GM19324 (cell line): Measurements from ENCODE around the gene ADM2.

ENCODE experiments used
- ATAC-seq: cut with Tn5 transposase; IDR thresholded peaks from one replicate; pipeline ENCODE4 v1.9.1; 2021; ENCODE audit warnings: mild to moderate bottlenecking, moderate library complexity; ENCODE audit not compliant: unreplicated experiment, low FRiP score

Gene ADM2

DNA sequence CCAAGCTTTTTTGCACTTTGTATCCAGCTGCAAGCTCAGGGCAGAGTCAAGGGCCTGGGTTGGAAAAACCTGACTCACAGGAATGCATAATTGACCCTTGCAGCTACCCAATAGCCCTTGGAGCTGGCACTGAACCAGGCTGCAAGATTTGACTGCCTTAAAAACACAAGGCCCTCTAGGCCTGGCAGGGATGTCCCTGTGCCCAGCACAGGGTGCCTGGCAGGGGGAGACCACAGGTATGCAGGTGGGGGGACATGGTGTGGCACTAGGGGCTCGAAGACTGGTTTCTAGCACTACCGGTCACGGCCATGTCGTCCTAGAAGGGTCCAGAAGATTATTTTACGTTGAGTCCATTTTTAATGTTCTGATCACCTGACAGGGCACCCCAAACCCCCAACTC, 36.7 kb upstream of the ADM2 start:
- ATAC-seq: no peak

DNA sequence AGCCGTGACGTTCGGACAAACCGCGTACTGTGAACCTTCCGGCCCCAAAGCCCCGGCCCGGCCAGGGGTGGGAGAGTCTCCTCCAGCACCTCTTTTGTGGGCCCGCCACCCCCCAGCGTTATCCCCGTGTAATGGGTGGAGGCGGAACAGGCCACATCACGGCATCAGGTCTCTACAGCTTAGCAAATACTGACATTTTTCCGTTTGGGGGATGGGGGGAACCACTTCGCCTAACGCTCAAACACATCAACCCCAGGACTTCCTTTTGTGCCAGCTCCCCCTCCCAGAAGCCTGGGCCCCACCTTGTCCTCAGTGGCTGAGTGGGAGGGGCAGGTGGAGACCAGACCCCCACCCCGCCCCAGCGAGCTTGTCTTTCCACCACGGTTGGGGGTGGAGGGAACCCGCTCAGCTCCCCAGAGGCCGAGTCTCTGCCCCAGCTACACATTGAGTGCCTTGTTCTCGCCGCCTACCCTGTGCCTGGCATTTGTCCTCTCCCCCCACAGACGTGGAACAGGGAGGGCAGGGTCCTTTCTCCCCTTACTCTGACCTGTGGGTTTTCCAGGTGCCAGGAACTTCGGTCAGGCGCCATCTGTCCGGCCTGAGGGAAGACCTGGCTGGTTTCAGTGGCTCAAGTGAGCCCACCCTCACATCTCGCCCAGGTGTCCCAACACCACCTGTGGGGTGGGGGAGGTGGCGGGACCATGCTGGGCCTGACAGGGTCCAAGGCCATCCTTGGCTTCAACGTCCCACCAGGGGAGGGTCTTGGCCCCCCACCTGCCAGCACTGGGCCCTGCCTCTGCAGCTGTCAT, 36.1 kb upstream of the ADM2 start:
- no peak for ATAC-seq

DNA sequence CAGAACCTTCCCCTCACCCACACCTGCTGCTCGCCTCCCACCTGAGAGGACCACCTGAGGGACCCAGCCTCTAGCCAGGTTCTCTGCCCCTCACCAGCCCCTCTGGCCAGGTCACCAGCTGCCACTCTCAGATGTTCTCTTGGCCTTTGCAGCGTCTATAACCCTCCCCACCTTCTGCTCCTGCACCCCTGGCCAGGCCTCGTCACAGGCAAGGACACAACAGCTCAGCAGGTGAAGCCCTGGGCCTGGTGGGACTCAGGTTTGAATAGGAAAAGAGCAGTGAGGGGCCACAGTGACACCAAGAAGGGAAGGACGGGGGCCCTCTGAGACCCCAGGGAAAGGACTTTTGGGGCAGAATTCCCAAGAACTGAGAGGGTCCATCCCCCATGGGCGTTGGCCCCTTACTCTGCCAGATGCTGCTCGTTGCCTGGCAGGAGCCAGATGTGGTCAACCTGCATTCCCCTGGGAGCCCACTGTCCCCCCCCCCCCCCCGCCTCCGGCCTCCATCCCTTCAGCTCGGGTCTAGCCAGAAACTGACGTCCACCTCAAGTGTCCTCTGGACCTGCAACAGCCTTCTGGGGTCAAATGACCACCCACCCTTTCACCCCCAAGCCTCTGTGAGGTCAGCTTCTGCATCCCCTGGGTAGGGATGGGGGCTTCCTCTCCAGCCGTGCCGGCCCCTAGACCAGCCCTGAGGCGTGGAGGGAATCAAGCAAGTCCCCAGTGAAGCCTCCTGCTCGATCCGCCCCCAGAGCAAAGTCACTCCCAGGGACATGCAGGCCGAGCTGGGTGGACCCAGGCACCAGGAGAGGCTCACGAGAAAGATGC, 35.2 kb upstream of the ADM2 start:
- ATAC-seq: no peak

DNA sequence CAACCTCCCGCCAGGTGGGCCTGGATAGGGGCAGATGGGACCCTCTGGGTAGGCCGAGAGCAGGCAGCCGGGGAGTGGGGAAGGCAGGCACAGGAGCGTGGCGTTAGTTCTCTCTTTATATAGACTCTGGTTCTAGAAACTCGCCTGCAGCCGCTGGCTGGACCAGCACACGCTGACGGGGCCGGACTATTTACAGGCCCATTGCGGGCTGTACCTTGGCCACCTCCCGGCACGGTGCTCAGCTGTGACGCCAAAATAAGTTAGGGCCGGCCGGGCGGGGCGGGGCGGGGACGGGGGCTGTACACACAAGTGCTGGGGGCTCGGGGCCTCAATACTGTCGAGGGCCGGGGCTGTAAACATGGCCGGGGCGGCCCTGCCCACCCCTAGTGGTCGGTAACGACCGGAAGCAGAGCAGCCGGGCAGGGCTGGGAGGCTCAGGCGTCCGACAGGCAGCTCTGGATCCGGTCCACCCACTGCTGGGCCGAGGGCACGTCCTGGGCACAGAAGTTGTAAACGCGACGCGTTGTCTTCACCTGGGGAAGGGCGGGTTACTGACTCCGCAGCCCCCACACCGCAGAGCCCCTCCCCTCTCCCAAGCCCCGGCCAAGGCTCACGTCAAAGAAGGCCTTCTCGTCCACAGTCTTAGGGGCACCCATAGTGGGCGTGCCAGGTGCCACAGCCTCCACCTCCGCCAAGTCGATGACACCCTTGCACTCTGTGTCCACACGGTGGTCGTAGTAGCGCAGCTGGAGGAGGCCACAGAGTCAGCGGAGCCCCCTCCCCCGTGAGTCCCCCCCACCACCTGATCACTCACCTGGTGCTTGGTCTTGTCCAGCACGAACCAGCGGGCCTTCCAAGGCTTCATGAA, 34.4 kb upstream of the ADM2 start:
- no peak for ATAC-seq

DNA sequence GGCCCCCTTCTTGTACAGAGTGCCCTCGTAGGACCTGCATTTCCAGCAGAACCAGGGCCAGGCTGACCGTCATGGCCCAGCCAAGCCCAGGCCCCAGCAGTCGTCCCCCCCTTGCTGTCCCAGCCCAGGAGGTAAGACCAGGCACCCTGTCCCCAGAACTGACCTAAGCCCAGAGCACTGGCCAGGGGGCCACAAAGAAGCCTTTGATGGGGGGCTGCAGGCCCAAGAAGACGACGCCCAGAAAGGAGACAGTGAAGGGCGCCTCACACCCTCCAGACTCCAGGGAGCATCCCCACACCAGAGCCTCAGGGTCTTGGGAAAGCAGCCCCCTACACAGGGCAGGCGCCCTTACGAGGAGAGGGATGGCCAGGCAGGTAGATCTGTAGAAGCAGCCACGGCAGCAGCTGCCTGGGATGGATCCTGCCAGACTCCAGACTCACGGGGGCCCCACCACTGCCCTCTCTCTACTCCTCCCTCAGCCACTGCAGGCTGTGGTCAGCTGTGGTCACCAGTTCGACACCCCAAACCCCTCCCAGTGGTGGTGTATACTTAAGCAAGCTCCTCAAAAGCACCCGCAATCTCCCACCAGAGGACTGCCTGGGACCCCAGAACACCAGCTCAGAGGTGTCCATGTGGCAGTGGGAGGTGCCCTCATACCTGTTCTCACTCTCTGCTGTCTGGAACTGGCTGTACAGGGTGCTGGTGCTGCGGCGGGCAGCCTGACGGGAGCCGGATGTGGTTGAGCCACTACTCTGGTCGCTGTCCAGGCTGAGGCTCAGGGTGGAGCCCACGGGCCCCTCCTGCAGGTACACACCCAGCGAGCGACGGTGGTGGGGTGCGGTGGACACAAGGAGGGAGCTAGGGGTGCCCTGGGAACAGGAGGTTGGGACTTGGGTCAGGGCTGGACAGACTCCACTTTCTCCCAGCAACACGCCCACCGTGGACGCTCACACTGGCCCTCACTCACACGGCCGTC, 33.5 kb upstream of the ADM2 start:
- ATAC-seq: no peak

DNA sequence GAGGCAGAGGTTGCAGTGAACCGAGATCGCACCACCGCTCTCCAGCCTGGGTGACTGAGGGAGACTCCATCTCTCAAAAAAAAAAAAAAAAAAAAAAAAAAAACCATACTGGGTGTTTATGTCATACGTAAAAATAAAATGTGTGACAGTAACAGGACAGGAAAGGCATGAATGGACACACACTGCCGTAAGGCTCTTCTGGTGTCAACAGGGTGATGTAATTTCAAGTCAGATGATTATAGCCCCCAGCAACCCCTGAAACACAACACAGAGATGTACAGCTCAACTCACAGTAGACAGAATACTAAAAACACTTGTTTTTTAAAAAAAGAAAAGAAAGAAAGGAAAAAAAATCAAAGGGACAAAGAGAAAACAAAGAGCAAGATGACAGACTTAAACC, 28.7 kb upstream of the ADM2 start:
- no peak for ATAC-seq

DNA sequence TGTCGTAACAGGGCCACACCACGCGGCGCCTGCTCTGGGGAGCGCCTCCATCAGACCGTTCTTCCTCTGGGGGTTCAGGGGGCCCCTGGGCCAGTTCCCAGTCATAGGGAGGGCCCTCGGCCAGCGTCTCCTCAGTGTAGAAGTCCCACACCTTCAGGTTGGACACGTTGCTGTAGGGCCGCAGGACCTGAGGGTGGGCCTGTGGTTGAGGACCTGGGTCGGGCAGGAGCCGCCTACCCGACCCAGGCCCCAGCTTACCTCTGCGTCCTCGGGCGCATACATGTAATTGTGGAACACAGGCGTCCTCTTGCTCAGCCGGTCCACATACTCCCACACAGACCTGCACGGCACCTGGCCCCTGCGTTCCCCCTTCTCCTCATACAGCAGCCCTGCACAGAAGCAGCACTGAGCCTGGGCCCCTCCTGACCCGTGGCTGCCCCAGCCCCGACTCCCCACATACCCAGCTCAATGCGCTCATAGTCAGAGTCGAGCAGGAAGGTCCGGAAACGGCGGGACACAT, 26.7 kb upstream of the ADM2 start:
- no peak for ATAC-seq

DNA sequence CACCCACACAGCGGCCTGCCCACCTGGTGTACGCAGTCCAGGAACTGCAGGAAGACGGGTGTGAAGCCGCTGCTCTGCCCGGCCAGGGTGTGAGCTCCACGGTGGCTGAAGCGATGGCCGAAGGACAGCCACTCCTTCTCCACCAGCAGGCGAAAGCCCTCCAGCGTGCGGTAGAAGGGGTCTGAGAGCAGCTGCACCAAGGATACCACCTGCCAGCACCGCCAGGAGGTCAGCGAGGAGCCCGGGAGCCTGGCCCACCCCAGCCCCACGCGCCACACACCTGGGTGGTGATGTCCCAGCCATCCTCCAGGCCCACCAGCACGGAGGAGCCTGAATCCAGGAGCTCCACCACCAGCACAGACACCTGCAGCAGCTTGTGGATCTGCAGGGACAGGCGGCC, 26.1 kb upstream of the ADM2 start:
- ATAC-seq: no peak

DNA sequence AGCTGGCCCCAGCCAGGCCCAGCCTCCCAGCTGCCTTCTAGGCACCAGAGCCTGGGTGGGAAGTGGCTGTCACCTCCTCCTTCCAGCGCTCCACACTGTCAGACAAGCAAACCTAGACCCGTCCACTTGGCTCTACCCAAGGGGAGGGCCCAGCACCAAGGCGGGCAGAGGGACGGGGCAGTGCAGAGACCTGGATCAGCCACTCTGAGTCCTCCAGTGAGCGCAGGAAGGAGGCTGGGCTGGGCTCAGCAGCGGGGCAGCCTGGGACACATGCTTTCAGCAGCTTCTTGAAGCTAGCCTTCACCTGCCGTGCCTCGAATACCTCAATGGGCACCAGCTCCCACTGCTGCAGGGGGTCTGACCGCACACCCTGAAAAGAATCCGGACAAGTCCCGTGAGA, 25.3 kb upstream of the ADM2 start:
- ATAC-seq: no peak

DNA sequence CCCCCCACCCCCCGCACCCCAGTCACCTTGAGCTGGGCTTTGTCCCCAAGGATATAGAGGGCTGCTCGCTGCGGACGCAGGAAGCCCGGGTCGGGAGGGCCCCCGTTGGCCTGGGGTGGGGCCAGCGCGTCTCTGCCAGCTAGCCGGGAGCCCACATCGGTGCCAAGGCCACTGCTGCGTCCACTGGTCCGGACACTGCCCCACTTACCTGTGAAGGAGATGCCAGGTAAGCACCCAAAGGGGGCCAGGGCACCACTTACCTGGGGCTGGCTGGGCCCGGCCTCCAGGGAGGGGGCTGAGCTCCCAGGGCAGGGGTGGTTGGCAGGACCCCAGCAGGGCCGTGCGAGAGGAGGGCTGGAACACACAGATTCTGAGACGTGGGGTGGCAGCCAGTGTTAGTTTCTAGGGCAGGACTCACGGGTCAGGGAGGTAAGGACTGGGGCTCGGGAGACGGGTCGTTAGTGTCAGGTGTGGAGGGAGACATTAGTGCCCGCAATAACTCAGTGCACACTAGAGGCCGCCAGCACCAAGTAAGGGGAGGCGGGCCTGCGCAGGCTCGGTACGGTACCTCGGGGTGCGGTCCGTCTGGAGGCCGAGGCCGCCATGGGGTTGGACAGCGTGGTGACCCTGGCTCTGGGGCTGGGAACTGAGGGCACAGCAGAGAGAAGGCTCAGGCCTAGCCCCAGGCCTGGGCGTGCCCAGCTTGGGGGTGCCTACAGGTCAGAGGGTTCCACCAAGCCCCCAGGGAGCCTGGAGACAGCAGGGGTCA, 24.7 kb upstream of the ADM2 start:
- no peak for ATAC-seq

DNA sequence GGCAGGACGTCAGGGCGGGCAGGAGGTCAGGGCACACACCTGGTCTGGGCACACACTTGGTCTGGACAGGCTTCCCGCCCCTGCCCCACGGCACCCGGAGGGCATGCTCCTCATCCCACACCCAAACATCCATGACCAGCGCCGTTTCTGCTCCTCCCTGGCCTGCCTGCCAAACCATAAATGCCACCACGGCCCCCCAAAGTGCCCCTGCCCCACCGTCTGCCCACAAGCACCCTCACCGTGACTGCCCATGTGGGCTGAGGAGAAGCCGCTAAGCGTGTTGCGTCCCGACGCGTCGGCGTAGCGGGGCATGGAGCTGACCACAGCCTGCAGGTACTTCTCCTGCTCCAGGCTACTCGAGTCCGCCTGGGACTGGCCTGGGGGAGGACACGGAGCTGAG, 22.3 kb upstream of the ADM2 start:
- no peak for ATAC-seq

DNA sequence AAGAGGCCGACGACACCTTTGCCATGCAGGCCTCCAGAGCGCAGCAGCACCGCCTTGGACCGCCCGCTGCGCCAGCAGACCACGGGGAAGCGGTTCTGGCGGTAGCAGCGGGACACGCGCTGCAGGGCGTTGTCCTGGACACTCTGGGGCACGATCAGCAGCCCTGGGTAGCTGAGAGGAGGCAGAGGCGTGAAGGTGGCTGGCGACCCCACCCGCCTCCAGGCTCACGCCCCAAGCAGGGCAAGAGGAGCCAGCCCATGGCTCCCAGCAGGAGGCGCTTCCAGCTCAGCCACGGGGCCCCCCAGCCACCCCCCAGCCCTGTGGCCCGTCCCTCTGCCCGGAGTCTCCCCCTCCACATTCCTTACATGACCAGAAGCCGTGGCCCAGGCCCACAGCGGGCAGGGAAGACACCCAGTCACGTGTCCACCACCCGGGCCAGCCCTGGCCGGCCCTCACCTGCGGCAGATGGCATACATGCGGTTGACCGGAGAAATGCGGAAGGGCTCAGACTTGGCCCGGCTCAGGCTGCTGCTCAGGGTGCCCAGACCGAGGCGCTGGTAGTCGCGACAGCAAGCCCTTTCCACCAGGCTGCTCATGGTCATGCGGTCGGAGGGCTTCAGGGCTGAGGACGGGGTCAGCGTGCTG, 21.7 kb upstream of the ADM2 start:
- no peak for ATAC-seq

DNA sequence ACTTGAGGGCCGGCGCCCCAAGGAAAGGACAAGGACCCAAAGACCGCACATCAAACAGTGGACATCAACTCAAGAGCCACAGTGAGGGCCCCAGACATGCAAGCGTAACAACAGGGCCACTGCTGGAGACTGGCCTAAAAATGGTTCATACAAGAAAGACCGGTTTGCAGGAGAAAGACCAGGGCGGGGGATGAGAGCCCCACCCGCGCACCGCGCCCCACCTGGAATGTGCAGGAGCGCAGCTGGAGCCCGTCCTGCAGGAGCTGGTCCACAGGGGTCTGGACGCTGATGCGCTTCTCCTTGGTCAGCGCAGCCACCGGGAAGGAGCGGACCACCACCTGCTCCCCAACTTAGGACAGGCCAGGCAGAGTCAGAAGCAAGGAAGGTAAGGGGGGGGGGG, 20.4 kb upstream of the ADM2 start:
- no peak for ATAC-seq

DNA sequence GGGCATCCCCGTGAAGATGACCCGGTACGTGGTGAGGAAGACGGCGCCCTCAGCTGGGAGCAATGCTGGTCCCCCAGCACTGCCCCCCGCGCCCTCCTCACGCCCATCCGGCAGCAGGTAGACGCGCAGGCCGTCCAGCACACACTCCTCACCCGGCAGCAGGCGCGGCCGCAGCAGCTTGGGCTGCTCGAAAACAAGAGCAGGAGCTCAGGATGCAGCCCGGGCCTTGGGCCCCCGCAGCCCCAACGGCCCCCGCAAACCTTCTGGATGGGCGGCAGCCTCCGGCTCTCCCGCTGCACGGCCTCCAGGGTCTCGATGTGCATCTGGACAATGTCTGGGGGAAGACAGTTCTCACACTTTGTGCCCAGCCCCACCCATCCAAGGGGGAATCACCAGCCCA, 19.8 kb upstream of the ADM2 start:
- no peak for ATAC-seq

DNA sequence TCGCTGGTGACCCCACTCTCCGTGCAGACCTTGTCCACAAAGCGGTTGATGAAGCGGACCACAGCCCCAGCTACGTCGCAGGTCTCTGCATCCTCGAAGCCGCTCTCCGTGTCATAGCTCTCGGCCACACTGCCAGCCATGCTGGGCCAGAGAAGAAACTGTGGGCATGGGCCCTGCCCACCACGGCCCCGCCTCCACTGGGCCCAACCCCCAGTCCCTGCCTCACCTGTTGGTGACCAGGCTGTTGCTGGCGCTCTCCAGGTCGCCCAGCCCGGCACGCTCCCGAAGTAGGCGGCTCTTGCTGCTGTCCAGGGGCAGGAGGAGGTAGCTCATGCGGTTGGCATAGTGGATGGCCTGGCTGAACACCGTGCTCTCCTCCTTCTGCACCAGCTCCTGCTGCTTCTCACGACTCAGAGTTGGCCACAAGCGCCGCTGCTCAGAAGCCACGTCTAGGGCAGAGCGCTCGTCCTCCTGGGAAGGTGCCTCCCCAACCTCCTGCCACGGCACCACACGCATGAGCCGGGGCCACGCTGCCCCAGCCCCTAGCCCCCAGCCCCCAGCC, 19.3 kb upstream of the ADM2 start:
- ATAC-seq: no peak

DNA sequence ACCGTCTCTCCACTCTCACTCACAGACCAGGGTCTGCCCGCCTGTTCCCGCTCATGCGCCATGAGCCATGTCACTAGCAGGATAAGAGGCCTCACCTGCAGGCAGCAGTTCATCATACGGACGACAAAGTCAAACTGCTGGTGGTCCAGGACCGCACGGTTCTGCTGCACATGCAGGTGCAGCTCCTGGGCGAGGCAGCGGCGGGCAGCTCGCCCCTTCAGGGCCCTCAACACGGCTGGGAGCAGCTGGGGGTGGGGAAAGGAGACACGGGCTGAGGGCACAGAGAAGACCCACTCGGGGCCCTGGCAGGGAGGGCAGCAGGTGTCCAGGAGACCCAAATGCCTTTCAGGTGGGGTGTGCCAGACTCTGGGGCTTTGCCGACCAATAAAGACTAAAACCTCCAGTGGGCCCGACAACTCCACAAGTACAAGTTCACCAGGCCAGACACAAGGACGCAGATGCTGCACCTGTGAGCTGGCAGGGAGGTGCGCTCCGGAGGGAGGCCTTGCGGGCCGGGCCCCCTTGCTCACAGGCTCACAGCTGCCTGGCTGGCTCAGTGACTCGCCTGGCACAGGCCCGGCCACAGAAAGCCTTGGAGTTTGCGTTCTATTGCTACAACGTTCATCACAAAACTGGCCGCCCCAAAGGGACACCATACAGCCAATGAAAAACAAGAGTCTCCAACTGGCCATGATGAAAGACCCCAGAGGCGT, 18.0 kb upstream of the ADM2 start:
- no peak for ATAC-seq

DNA sequence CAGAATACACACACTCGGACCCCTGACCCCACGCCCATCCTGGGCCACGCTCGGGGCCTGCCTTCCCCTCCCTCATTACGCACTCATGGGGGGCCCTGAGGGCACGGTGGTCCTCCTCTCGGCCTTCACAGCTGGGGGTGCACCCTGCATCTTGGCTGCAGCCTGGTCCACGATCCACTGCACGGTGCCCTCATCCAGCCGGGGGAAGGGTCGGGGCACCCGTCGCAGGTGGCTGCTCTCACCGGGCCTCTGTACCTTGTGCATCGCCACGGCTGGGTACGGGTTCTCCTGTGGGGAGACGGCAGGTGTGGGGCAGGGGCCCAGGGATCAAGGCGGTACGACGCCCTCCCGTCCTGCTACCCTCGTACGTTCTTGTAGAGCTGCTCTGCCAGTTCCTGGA, 16.9 kb upstream of the ADM2 start:
- ATAC-seq: no peak
